Islet of Langerhans (tissue), 1 donor: Measurements from ENCODE around the gene PSMB7.

Experiments used
- FAIRE-seq: peaks from one replicate; lab custom pipeline; 2011; peaks lifted over from hg19 to GRCh38; lab: Jason Lieb, UNC

PSMB7 gene

DNA sequence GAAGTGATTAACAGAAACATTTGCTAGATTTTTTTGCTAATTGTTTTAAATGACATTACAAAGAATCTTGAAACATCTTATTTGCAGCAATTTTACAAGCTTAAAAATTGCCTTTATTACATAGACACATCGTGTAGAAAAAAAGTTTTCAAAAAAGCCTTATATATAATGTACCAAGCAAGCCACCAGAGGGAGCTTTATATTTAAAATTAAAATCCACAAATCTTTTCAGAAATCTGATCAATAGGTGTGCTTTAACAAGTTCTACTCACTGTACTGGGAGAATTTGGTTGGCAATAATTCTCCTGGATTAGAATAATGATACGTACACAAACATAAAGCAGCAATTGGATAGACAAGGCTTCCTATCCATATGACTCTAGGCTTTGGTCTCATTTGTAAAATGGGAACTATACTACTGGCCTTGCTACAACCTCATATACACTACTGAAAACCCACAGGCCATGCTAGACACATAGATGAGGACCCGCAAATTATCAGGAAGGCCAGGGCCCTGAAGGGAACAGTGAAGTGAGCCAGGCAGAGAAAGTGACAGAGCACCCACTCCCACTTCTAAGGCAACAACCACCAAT, 4.8 kb downstream of the PSMB7 start:
- no peak for FAIRE-seq

DNA sequence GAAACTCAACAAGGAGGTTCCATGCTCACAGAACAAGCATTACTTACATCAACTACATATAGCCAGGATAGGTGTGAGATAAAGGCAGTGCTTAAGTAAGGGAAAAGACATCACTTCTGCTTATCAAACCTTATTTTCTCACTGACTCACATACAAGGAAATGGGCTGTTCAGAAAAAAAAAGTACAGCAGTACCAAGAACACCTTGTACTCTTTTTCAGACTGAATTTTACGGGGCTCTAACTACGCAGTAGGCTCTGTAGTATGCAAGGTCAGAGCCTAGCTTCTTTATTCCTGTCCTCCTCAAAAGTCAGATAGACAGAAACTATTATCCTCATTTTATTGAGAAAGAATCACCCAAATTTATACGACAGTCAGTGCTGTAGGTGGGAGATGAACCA, 5.8 kb downstream of the PSMB7 start:
- no peak for FAIRE-seq

- no peak for FAIRE-seq
Measured at GRCh38 chr9:124403246-124403645, 12.0 kb downstream of the PSMB7 start.

DNA sequence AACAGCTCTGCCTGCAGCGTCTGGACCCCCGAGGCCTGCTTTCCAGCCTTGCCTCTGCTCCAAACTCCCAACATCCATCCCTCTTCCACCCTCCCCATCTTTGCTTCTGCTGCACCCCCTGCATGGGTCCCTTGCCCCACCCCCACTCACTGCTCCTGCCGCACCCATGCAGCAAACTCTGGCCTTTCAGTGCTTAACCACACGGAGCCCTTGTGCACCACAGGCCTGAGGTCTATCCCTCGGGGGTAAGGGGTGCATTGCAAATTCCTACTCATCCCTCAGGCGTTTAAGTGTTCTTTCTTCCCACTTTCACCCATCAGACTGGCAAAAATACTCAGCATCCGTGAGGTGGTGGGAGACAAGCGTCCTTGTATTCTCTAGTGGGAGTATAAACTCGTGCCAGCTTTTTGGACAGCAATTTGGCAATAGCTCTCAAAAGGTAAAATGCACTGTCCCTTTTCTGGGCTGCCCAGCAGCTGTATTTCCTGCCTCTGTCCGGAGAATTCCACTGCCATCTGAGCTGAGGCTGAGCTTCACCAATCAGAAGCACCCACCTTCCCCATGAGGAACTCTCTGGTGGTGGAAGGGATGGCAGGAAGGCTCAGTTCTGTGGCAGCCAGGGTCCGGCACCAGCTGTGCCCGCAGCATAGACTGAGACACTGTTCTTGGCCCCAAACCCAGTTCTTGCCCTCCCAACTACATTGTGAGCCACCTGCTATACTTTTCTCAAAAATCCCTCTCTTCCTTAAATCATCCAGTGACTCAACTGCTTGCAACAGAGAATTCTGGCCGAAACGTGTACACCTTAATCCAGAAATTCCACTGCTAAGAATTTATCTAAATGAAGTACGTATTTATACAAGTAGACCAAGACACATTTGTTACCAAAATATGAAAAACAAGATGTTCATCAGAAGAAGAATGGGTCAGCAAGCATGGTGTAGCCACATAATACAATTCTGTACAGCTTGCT, 15.0 kb downstream of the PSMB7 start:
- no peak for FAIRE-seq

DNA sequence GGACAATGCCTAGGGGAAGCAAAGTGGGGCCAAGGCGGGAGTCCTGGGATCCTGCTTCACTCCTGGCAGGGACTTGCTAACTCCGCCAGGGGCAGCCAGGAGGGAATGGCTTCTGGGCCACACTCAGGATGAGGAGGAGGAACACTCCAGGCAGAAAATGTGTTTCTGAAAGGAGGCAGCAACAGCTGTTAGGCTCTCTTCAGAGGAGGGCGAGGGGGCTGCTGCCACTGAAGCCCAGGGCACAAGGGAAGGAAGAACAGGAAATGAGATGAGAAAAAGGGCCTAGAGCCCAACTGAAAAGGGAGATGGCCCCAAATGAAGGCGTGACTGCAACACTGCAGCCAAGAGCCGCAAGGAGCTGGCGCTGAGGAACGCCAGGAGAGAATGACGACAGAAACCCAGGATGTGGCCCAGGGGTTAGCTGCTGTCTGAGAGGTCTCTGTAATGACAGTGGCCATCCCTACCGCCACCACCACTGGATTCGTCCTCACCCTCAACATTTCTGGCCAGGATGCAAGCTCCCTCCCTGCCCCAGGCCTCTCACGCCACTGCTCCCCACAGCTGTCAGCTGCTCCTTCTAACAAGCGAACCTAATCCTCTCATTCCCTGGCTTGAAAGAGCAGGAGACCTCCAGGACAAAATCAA, 15.8 kb downstream of the PSMB7 start:
- FAIRE-seq, result no peak

GRCh38 chr9:124398191-124398935, 16.9 kb downstream of the PSMB7 start:
- FAIRE-seq, result no peak

- FAIRE-seq, result no peak
Measured at GRCh38 chr9:124395826-124396225, 19.4 kb downstream of the PSMB7 start.

DNA sequence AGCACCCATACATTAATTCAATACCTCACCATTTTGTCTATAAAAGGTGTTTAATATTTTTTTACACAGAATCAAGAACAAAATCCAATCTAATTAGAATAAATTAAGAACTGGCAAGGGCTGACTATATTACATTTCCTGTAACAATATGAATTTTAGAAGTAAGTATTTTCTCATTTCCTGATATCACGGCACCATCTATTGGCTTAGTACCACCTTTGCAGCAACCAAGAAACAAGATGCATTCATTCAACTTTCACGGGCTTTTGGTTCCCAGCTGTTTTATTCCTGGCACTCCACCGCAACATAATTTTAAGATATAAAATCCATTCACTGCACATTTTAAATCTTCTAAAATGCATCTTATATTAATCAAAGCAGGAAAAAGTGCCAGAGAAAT, 20.6 kb downstream of the PSMB7 start:
- no peak for FAIRE-seq

DNA sequence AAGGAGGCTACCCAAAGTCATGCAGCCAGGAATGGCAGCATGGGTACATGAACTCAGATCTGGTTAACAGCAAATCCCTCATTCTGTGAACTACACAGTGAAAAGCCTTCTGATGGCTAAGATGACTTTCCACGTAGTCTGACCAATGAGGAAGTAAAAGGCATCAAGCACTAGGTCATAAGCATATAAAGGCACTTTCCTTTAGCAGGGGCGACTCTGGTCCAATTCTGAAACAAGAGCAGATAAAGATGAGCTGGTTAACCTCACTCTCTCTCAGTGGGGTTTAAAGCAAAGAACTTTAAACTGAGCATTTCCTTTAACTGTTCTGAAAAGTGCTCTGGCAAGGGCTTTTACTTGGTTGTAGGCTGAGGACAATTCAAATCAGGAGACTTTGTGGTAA, 21.1 kb downstream of the PSMB7 start:
- no peak for FAIRE-seq

DNA sequence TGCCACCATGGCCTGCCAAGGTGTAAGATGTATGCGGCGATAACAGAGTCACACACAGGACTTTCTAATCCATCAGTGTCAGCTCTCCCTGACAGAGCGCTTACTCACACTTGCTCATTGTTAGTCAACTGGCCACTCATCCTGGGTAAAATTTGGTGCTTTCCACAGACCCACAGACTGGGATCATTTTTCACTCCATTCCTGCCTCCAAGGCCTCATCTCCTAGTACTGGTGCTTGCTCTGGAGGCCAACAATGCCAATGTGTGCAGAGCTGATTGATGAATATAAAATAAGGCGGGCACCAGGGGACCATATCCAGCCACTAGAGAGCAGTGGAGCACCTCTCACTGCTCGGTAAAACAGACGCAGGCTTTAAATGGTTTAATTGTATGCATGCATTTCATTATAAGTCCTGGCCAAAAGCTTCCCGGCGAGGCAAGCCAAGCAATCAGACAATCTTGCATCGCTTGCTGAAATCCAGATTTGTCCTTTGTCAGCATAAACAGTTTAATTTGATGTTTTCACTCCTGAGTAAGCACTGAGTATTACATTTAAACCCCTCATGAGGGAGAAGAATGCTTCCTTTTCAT, 22.3 kb downstream of the PSMB7 start:
- FAIRE-seq, result no peak

DNA sequence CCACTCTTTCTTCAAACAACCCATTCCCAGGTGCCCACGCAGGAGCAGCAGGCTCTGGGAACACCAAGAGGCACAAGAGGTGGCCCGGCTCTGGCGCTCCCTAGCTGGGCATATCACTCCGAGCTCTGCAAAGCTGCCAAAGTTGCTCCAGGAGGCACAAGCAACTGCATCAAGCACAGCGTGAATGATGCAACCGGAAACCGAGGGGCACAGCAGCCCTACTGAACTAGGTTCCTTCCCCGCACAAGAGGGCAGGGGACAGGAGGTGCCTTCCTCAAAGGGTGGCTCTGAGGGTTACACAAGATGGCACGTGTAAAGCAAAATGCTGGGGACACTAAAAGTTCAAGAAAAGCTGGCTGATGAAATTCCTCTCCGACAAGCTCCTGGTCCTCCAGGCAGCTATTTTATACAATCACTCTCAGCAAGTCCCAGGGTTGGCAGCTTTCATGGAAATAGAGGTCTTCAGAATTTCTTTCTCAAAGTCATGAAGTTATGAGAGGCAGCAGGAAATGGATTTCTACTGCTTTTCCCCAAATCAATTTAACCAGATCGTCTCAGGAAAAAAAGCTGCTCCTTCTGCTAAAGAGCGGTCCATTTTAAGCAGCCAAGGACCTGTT, 22.9 kb downstream of the PSMB7 start:
- FAIRE-seq, result no peak

GRCh38 chr9:124390794-124391658, 24.2 kb downstream of the PSMB7 start:
- no peak for FAIRE-seq

DNA sequence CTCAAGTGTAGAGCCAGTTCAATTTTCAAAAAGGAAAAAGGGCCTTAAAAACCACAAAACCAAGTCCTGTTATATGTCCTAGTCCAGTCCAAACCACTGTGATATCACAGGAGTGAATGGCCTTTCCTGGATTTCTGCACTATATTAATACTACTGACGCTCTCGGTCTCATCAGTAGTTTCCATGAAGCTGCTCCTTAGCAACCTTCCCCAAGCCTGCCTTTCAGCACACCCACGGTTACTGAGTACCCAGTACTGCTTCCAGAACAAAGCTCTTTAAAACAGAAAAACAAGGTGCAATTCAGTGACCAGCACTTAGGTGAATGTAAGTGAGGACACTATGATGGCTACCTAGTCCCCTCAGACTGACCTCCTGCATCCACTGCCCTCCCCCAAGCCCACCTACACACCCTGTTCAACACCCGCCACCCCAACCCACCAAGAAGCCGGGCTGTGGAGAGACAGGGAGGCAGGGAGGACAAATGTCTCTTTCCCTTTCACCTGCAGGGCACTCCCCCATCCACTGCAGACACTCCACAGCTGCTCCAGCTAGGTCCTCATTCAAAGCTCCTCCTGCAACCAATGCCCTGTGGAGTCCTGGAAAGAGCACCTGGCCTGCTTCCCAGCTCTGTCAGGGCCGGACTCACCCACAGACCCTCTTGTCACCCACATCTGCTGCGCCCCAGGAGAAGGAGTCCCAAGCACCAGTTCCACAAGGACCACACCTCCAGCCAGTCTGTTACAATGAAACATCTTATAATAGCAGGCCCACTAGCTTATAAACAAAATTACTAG, 25.9 kb downstream of the PSMB7 start:
- no peak for FAIRE-seq

DNA sequence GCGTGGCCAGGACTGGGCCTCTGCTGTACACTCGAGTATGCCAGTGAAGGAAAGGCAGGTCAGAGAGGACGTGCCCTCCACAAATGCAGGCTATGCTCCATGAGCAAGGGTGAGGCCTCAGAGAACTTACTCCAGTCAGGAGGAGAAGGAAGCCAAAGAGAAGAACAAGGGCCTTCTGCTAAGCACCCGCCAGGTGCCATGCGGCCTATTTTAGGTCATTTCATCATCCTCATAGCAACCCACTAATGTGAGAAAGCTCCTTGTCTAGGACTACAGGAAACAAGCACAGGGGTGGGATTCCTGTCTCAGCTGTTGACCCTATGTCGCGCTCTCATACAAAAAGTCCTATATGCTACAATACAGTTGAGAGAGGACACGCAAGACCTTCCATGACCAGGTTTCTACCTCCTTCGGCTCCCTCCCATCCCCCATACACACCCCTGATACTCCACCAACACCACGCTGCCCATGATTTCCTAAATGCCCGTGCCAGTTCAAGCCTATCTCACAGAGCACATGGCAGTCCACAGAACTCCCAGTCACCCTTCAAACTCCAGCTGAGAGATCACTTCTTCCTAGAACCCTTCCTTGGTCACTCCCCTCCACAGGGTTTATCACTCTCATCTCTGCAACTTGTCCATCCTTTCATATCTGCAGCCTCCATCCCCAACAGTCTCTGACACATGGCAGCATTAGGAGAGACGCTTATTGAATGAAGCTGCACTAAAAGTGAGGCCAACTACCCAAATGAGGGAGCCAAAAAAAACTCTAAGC, 26.8 kb downstream of the PSMB7 start:
- FAIRE-seq, result no peak

GRCh38 chr9:124386201-124386600, 29.0 kb downstream of the PSMB7 start:
- FAIRE-seq, result no peak

GRCh38 chr9:124385623-124386022, 29.6 kb downstream of the PSMB7 start:
- no peak for FAIRE-seq

DNA sequence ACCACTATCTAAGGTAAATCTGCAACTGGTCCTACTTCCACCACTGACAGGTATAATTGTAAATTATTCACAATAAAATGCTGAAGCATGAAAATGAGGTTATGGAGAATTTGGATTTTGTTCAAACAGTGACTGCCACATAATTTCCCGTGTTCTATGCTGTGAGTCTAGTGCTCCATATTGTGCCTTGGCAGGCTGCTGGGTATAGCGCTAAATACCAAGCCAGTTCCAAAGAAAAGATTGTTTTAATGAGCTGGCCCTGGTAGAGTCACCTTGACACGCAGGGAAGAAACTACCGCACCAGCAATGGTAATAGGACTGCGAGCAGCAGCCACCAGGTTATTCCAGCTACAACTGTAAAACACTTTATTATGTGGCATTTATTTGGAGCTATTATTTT, 30.4 kb downstream of the PSMB7 start:
- FAIRE-seq, result no peak

GRCh38 chr9:124384210-124384609, 31.0 kb downstream of the PSMB7 start:
- no peak for FAIRE-seq
